Retinal pigment epithelial cell (primary cell): ENCODE results near the gene TADA3.

ENCODE experiments used
- DNase-seq: peaks from one replicate; pipeline ENCODE4 v3.0.0-alpha.2; 2010; ENCODE audit warnings: low read depth
- H3K4me3 ChIP-seq: 2 replicates; pipeline ENCODE4 v1.5.1; 2011; ENCODE audit warnings: mild to moderate bottlenecking, low read length, control low read depth, moderate library complexity
- CTCF ChIP-seq: conservative IDR thresholded peaks from 2 replicates; pipeline ENCODE4 v1.5.1; 2011; ENCODE audit warnings: low read depth, low read length, control low read depth, inconsistent platforms

Gene TADA3

GRCh38 chr3:9792405-9793160 is at the start of gene TADA3, which contains the start of gene ARPC4:
Gene TADA3, minus strand, starts transcription at chr3:9792473. Its CDS starts 1,007 bp downstream, at chr3:9791466.
Gene ARPC4, plus strand, starts transcription at chr3:9793082. Its CDS starts 40 bp downstream, at chr3:9793122.
- peak within 1 kb of the TSS; percentile 98 for H3K4me3 ChIP-seq
- no peak for TF ChIP-seq CTCF
- DNase-seq = peak; percentile 84

- DNase-seq = no peak
- TF ChIP-seq CTCF = no peak
- H3K4me3 ChIP-seq = no peak overlapping the region
These were observed 48.7 kb upstream of the TADA3 start for GRCh38 chr3:9841015-9841414.

GRCh38 chr3:9838856-9839255 is 46.6 kb upstream of the TADA3 start:
- DNase-seq = no peak
- H3K4me3 ChIP-seq = no peak overlapping the region
- TF ChIP-seq CTCF = no peak

GRCh38 chr3:9837701-9838582 is 45.7 kb upstream of the TADA3 start:
- H3K4me3 ChIP-seq = no peak overlapping the region
- no peak for DNase-seq
- no peak for TF ChIP-seq CTCF

- DNase-seq = no peak
- no peak for TF ChIP-seq CTCF
- no peak overlapping the region for H3K4me3 ChIP-seq
These were observed 42.5 kb upstream of the TADA3 start for GRCh38 chr3:9834520-9835380.

GRCh38 chr3:9833078-9833477 is 40.8 kb upstream of the TADA3 start:
- no peak overlapping the region for H3K4me3 ChIP-seq
- DNase-seq = no peak
- no peak for TF ChIP-seq CTCF
